ENCODE results near the gene DIRAS2.

DNA sequence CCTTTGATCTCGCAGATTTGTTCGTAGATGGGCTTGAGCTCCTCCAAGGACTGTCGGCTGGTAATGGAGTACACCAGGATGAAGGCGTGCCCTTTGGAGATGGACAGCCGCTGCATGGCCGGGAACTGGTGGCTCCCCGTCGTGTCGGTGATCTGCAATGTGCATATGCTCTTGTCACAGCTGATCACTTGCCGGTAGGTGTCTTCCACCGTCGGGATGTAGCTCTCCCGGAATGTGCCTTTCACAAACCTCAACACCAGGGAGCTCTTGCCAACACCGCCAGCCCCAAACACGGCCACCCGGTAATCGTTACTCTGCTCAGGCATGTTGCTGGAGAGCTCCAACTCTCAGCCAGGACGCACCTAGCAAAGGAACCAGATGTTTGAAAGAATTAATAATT is 29.1 kb downstream of the DIRAS2 start:
- TF ChIP-seq POLR2A (IDR thresholded peaks at IDR 0.05) (no peak), EP300 (IDR thresholded peaks at IDR 0.05) (no peak)
- TF ChIP-seq, protein P1, sequence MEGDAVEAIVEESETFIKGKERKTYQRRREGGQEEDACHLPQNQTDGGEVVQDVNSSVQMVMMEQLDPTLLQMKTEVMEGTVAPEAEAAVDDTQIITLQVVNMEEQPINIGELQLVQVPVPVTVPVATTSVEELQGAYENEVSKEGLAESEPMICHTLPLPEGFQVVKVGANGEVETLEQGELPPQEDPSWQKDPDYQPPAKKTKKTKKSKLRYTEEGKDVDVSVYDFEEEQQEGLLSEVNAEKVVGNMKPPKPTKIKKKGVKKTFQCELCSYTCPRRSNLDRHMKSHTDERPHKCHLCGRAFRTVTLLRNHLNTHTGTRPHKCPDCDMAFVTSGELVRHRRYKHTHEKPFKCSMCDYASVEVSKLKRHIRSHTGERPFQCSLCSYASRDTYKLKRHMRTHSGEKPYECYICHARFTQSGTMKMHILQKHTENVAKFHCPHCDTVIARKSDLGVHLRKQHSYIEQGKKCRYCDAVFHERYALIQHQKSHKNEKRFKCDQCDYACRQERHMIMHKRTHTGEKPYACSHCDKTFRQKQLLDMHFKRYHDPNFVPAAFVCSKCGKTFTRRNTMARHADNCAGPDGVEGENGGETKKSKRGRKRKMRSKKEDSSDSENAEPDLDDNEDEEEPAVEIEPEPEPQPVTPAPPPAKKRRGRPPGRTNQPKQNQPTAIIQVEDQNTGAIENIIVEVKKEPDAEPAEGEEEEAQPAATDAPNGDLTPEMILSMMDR (IDR thresholded peaks at IDR 0.05): no peak

Measured in stomach (tissue), 4 donors.